ENCODE results near the gene PTEN.

- TF ChIP-seq GABPA (IDR thresholded peaks at IDR 0.05 in 1 of 2, conservative IDR thresholded peaks at IDR 0.05 in 1 of 2) (no peak), REST (IDR thresholded peaks at IDR 0.05) (no peak), SP1 (IDR thresholded peaks at IDR 0.05) (no peak), CTCF (IDR thresholded peaks at IDR 0.05; ENCODE audit: low read depth, low read length, missing input control) (no peak), TAF1 (conservative IDR thresholded peaks at IDR 0.05) (no peak)
- TF ChIP-seq, protein P1, sequence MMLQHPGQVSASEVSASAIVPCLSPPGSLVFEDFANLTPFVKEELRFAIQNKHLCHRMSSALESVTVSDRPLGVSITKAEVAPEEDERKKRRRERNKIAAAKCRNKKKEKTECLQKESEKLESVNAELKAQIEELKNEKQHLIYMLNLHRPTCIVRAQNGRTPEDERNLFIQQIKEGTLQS (IDR thresholded peaks at IDR 0.05): no peak
Measured at GRCh38 chr10:87942884-87943527, 79.6 kb downstream of the PTEN start.
